Posterior cingulate gyrus (tissue), 11 donors: ENCODE measurements around the gene H2AZ2.
"Not testable (repeated sequence)": the region's sequence is repeated elsewhere in the genome, so short reads cannot be mapped to it uniquely, and the experiment has no call there.

ENCODE experiments used
- DNase-seq, 10 donors: peaks; one replicate each; pipeline versions ENCODE4 v3.0.0 to v3.0.0-alpha.2; 2020 to 2021; ENCODE audit warnings: mixed read lengths in 3 of 10
- intact Hi-C: fragments of 100-400 bp; cut with DNase I; formaldehyde crosslinking; loops from one replicate; pipeline ENCODE4 v1.15.1; 2023

The H2AZ2 gene

DNA sequence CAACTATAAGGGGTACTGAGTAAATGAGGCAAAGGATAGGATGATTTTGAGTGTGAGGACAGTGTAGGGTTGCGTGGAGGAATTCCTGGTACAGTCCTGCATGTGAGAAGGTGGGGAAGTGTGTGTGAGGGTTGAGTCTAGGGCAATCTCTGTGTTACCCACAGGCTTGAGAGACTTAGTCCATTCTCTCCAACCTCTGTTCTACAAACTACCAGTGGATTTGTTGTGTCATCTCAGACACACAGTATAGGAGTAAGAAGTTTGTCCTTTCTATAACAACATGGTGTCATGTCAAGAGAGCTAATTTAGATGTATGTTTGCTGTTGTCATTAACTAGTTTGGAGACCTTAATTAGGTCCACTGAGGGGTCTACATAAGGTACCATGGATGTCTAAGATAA lies 24.9 kb upstream of the H2AZ2 start:
- intact Hi-C loops = no loop called here
- no peak for DNase-seq

- DNase-seq, intact Hi-C loops: not testable (repeated sequence)
Measured at GRCh38 chr7:44871918-44872317, 24.0 kb upstream of the H2AZ2 start.

DNA sequence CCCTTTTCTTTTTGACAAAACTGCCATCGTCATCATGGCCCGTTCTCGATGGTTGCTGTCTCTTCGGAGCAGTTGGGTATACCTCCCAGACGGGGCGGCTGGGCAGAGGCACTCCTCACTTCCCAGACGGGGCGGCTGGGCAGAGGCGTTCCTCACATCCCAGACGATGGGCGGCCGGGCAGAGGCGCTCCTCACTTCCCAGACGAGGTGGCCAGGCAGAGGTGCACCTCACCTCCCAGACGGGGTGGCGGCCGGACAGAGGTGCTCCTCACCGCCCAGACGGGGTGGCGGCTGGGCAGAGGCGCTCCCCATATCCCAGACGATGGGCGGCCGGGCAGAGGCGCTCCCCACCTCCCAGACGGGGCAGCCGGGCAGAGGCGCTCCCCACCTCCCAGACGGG lies 22.9 kb upstream of the H2AZ2 start:
- intact Hi-C loops = not testable (repeated sequence)
- peak in 1 of 10 donors; percentile 84 for DNase-seq

DNA sequence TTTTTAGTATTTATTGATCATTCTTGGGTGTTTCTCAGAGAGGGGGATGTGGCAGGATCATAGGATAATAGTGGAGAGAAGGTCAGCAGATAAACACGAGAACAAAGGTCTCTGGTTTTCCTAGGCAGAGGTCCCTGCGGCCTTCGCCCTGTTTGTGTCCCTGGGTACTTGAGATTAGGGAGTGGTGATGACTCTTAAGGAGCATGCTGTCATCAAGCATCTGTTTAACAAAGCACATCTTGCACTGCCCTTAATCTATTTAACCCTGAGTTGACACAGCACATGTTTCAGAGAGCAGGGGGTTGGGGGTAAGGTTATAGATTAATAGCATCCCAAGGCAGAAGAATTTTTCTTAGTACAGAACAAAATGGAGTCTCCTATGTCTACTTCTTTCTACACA lies 22.4 kb upstream of the H2AZ2 start:
- DNase-seq, intact Hi-C loops: not testable (repeated sequence)

DNA sequence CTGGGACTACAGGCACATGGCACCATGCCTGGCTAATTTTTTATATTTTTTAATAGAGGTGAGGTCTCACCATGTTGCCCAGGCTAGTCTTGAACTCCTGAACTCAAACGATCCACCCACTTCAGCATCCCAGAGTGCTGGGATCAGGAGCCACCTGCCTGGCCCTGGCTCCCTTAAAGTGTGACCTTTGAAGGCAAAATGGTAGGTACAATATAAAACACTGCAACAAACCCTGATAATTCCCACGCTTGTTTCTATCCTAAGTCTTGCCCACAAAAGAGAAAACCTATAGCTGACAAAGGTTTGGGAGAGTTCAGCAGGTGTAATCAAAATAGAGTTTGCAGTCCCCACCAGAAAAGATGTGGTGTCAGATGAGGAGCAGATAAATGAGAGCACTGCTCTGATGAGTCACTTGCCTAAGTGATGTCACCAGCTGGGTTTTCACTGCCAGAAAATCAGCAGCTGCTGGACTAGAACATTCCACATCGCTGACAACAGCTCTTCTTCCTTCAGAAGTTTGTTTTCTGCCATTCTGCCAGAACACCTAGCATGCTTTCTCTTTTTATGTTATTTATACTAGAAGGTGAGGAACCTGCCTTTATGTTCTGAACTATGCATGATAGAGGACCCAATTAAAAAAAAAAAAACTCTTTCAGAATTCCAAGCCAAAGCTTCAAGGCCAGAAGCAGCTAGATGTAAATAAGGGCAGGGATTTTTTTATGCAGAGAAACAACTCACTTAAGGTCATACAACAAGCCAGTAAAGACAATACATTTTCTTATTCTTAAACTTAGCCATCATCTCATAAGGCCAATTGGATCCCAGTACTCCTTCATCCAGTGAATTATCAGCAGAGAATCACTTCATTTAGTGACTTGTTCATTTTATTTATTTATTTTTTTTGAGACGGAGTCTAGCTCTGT lies 19.4 kb upstream of the H2AZ2 start:
- intact Hi-C loops = no loop called here
- peak in 1 of 10 donors; percentile 33 for DNase-seq

GRCh38 chr7:44861949-44862348 lies 14.1 kb upstream of the H2AZ2 start:
- intact Hi-C loops, DNase-seq: not testable (repeated sequence)

- intact Hi-C loops = loop anchor here (5.0 to 10.0 kb wide), 2 partner anchors 127 to 279 kb away; no protein-coding TSS in a partner anchor
- no peak for DNase-seq
Measured at GRCh38 chr7:44858161-44858560, 10.3 kb upstream of the H2AZ2 start.

- intact Hi-C loops = loop anchor here (5.0 to 10.0 kb wide), 2 partner anchors 130 to 282 kb away; no protein-coding TSS in a partner anchor
- no peak for DNase-seq
Measured at GRCh38 chr7:44854644-44855364, 6.9 kb upstream of the H2AZ2 start.

DNA sequence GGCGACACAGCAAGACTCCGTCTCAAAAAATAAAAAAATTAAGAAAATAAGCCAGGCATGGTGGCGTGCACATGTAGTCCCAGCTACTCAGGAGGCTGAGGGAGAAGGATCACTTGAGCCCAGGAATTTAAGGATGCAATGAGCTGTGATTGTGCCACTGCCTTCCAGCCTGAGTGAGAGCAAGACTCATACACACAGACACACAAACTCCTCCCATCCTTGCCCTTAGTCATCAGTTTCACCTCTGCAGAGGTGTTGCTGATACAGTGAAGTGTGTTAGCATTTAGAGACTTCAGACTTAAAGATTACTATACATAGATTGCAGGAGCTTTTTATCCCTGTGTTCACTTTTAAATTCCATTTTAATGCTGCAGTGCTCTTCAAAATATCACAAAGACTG lies 5.5 kb upstream of the H2AZ2 start:
- intact Hi-C loops = loop anchor here (10.0 kb wide), 1 partner anchor 131 kb away; no protein-coding TSS in a partner anchor
- no peak for DNase-seq

DNA sequence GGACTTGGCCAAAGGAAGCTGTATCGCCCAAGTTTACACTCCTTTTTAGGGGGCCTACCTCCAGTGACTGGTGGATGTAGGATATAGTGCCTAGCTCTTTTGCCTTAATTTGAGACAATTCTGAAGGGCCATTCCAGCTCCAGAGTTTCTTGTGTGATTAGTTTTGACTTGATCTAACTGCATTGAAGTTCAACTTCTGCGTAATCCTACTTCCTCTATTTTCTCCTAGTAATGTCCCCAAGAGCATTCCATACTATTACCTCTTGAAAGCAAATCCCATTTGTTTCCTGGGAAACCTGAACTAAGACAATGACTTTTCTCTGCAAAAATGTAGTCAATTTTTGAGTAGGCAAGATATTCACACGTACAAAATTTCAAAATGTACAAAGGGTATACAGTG lies 4.7 kb upstream of the H2AZ2 start:
- intact Hi-C loops = loop anchor here (10.0 kb wide), 1 partner anchor 132 kb away; no protein-coding TSS in a partner anchor
- no peak for DNase-seq

- intact Hi-C loops = loop anchor here (2.0 to 10.0 kb wide), 5 partner anchors 53 to 263 kb away; partner anchors contain the start of genes OGDH, PPIA and ZMIZ2
- no peak for DNase-seq
Measured at GRCh38 chr7:44849885-44850544, 2.1 kb upstream of the H2AZ2 start.

- no peak for DNase-seq
- intact Hi-C loops = loop anchor here (2.0 to 5.0 kb wide), 4 partner anchors 53 to 262 kb away; partner anchors contain the start of genes OGDH, PPIA and ZMIZ2
Measured at GRCh38 chr7:44849259-44849884, 1.5 kb upstream of the H2AZ2 start.

GRCh38 chr7:44847509-44847919 lies 373 bp downstream of the H2AZ2 start:
- peak; percentile 73 to 98 (median 81) for DNase-seq
- intact Hi-C loops = loop anchor here (5.0 kb wide), 3 partner anchors 100 to 260 kb away; partner anchors contain the start of genes OGDH and ZMIZ2

DNA sequence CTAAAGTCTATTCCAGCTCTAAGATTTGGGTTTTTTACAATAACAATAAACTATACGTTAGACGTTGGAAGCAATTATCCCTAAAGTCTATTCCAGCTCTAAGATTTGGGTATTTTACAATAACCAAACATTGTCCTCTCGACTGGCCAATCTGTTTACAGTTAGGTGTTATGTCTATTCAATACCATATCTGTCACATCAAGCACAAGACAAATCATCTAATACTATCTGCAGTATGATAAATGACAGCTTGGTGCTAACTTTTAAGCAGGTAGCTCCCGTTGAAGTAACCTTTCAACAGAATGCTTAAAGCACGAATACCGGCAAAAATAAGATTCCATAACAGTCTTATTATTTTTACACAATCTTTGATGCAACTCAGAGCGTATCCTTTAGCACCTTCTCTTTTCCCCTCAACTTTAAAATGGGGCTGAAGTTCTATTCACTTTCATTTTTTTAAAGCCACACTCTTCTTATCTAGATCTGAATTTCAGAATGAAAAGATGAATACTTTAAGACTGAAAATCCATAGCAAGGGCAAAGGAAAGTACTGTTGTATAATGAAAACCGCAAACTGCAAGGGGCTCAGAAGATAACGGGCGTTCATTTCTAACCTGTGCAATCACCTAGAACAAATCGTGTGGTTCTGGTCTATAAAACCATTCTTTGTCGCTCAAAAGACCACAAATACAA lies 925 bp downstream of the H2AZ2 start:
- DNase-seq = no peak
- intact Hi-C loops = loop anchor here (5.0 kb wide), 3 partner anchors 100 to 260 kb away; partner anchors contain the start of genes OGDH and ZMIZ2

DNA sequence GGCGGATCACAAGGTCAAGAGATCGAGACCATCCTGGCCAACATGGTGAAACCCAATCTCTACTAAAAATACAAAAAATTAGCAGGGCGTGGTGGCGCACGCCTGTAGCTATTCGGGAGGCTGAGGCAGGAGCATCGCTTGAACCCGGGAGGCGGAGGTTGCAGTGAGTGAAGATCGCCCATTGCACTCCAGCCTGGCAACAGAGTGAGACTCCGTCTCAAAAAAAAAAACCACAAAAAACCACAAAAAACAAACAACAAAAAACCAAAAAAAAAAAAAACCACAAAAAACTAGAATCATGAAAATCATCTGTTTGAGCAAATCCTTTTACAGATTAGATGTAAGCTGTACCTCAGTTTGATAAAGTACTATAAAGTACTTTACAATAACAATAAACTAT lies 1.5 kb downstream of the H2AZ2 start:
- intact Hi-C loops = loop anchor here (5.0 kb wide), 3 partner anchors 99 to 259 kb away; partner anchors contain the start of genes OGDH and ZMIZ2
- not testable (repeated sequence) for DNase-seq

DNA sequence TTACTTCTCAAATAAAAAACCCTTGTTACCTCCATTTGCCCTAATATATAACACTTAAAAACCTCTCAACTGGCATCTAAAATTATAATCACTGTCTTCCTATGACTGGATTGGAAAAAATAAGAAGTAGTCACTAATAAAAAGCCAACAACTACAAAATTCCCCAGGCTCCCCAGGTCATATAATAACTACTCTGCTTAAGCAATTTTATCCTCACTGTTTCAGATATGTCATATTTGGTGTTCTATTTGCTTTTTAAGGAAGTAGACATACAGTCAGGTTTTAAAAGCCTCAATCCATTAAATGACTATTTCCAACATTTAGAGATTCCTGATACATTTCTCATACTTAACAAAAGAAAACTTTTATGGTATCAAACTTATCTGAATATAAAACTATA lies 2.4 kb downstream of the H2AZ2 start:
- DNase-seq = no peak
- intact Hi-C loops = loop anchor here (5.0 kb wide), 3 partner anchors 98 to 258 kb away; partner anchors contain the start of genes OGDH and ZMIZ2

- DNase-seq, intact Hi-C loops: not testable (repeated sequence)
Measured at GRCh38 chr7:44843440-44843839, 4.4 kb downstream of the H2AZ2 start.

DNA sequence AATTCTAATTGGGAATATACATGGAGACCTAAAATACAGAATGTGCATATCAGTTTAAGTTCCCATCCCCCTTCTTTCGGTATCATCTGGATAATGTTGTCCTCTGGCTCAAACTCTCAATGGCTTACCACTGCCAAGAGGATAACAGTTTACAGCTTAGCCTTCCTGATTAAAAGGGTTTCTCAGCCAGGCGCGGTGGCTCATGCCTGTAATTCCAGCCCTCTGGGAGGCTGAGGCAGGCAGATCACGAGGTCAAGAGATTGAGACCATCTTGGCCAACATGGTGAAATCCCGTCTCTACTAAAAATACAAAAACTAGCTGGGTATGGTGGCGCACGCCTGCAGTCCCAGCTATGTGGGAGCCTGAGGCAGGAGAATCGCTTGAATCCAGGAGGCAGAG lies 5.2 kb downstream of the H2AZ2 start:
- intact Hi-C loops, DNase-seq: not testable (repeated sequence)

- intact Hi-C loops = no loop called here
Measured at GRCh38 chr7:44838751-44839150, 9.1 kb downstream of the H2AZ2 start.

More at GRCh38 chr7:44838751-44839150, 9.1 kb downstream of the H2AZ2 start:
- no peak for DNase-seq
